ENCODE data around the gene CNOT11. TPM values are rescaled to one million over a fixed set of nuclear protein-coding genes. Genes with fewer than 3 reads are reported as not detected.

Gene CNOT11
- total and polyA plus RNA-seq, 2 of the 4 experiments (the other 2 are of a cell fraction), result 36.4 to 55.8 TPM

- Histone ChIP-seq H3K27ac (ENCODE audit: insufficient read depth, low read length) (no peak overlapping the region), H3K9me3 (ENCODE audit: control insufficient read depth, insufficient read depth, low read length) (no peaks in the 10 kb centered on the region), H3K79me1 (ENCODE audit: low read depth in 1 of 2, low read length in 2 of 2) (peaks cover 20 to 28% of the 10 kb centered on the region in 2 experiments; a peak in 3 of 4 replicates), H4K20me1 (ENCODE audit: insufficient read depth, low read length) (no peaks in the 10 kb centered on the region), H2BK5ac (ENCODE audit: low read depth, low read length, poor library complexity, severe bottlenecking) (no peak overlapping the region), H4K91ac (ENCODE audit: insufficient read depth, low read depth, low read length) (no peak overlapping the region), H3K36me3 (ENCODE audit: control insufficient read depth, insufficient read depth, low read length) (peaks cover 27% of the 10 kb centered on the region), H3K14ac (replicated peaks; ENCODE audit: low read depth, low read length) (no peak overlapping the region), H2BK20ac (ENCODE audit: low read depth, low read length) (no peak overlapping the region), H3K56ac (ENCODE audit: extremely low read depth, insufficient read depth, low read length) (no peak overlapping the region), H3K9me1 (ENCODE audit: insufficient read depth, low read length) (peaks cover 11% of the 10 kb centered on the region), H2AK5ac (ENCODE audit: low read depth, low read length) (no peak overlapping the region), H3K18ac (ENCODE audit: low read depth, low read length) (no peak overlapping the region), H3K27me3 (ENCODE audit: control insufficient read depth, insufficient read depth, low read length) (no peaks in the 10 kb centered on the region), H3K4me2 (ENCODE audit: low read depth, low read length) (no peak overlapping the region), H3K4me1 (ENCODE audit: control insufficient read depth, insufficient read depth, low read length) (no peaks in the 10 kb centered on the region), H2AK9ac (replicated peaks; ENCODE audit: low read depth, low read length, poor library complexity) (no peak overlapping the region), H3K4ac (ENCODE audit: low read depth, low read length) (no peak overlapping the region), H3K23ac (ENCODE audit: low read depth, low read length) (no peak overlapping the region), H2BK120ac (ENCODE audit: low read depth, low read length) (no peak overlapping the region), H4K8ac (ENCODE audit: low read depth in 2 of 2, low read length in 2 of 2) (no peak overlapping the region), H3K9ac (ENCODE audit: low read depth, low read length) (no peak overlapping the region), H3K4me3 (ENCODE audit: insufficient read depth, low read depth, low read length) (no peak overlapping the region), H4K5ac (ENCODE audit: low read depth, low read length) (no peak overlapping the region), H2AFZ (replicated peaks; ENCODE audit: low read length, poor library complexity) (no peak overlapping the region), H2BK15ac (ENCODE audit: low read depth, low read length) (no peak overlapping the region)
- BruUV-seq (replicated peaks), result no TSS peak
- WGBS, 2 experiments (ENCODE audit: extremely low coverage in 2 of 2, insufficient read length in 1 of 2), result 100% methylated on average over 1 of the region's 3 CpGs; no CpG with 5 or more reads in 1 of the 2 experiments
- DNase-seq, result no peak
- dilution Hi-C loops (cut with HindIII; ENCODE audit: low sequenced_read_pairs, unreplicated experiment) (no loop called here), intact Hi-C loops (cut with micrococcal nuclease) (no loop called here), in situ Hi-C loops (cut with MboI; ENCODE audit: low sequenced_read_pairs) (no loop called here)
- ChIA-PET POLR2A (ENCODE audit: unreplicated experiment) (no interaction called here), CTCF (interaction anchor here (0.7 kb wide), 1 partner anchor 83 kb away, joined by 3 read pairs; no protein-coding TSS in a partner anchor)
- ATAC-seq (ENCODE audit: low read depth), result no peak
- no peak for TF ChIP-seq MAZ (IDR thresholded peaks at IDR 0.05; ENCODE audit: borderline replicate concordance, low read depth, low read length)
- no peak for TF ChIP-seq RAD21 (IDR thresholded peaks at IDR 0.05; ENCODE audit: low read length)
- TF ChIP-seq, protein P1, sequence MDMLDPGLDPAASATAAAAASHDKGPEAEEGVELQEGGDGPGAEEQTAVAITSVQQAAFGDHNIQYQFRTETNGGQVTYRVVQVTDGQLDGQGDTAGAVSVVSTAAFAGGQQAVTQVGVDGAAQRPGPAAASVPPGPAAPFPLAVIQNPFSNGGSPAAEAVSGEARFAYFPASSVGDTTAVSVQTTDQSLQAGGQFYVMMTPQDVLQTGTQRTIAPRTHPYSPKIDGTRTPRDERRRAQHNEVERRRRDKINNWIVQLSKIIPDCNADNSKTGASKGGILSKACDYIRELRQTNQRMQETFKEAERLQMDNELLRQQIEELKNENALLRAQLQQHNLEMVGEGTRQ (IDR thresholded peaks at IDR 0.05; ENCODE audit: low read depth, low read length), result no peak
- TF ChIP-seq SMC3 (IDR thresholded peaks at IDR 0.05; ENCODE audit: low read depth, low read length), result no peak
- no peak for TF ChIP-seq RFX5 (IDR thresholded peaks at IDR 0.05; ENCODE audit: low read depth, low read length)
- no peak for TF ChIP-seq RCOR1 (IDR thresholded peaks at IDR 0.05; ENCODE audit: insufficient replicate concordance, low read length)
These were observed 30.3 kb downstream of the CNOT11 start for GRCh38 chr2:101282980-101283379.
